H9 (cell line): ENCODE measurements around the gene TNRC18. TPM values are rescaled to one million over a fixed set of nuclear protein-coding genes. Genes with fewer than 3 reads are reported as not detected.

Source experiments
- DNase-seq: peaks from one replicate; pipeline ENCODE4 v3.0.0-alpha.2; 2017
- H2AFZ ChIP-seq: one replicate; pipeline ENCODE4 v1.6.1; 2013; ENCODE audit warnings: mild to moderate bottlenecking, low read length, control low read depth, moderate library complexity
- H2AK5ac ChIP-seq: 2 replicates; pipeline ENCODE4 v1.6.1; 2013; ENCODE audit warnings: low read length, control low read depth, mixed read lengths; ENCODE audit not compliant: insufficient read length
- H2BK120ac ChIP-seq: one replicate; pipeline ENCODE4 v1.6.1; 2013; ENCODE audit warnings: low read depth, mild to moderate bottlenecking, low read length, control low read depth, inconsistent platforms; ENCODE audit not compliant: poor library complexity, severe bottlenecking
- H2BK12ac ChIP-seq: 2 replicates; pipeline ENCODE4 v1.6.1; 2013; ENCODE audit warnings: low read length, control low read depth, mixed read lengths, low read depth; ENCODE audit not compliant: insufficient read length
- H2BK15ac ChIP-seq: 2 replicates; pipeline ENCODE4 v1.6.1; 2013; ENCODE audit warnings: low read depth, low read length, control low read depth
- H2BK20ac ChIP-seq: one replicate; pipeline ENCODE4 v1.6.1; 2013; ENCODE audit warnings: low read depth, mild to moderate bottlenecking, low read length, control low read depth, inconsistent platforms; ENCODE audit not compliant: poor library complexity, severe bottlenecking
- H2BK5ac ChIP-seq: 2 replicates; pipeline ENCODE4 v1.6.1; 2013; ENCODE audit warnings: low read length, control low read depth, mixed read lengths; ENCODE audit not compliant: insufficient read length
- H3K14ac ChIP-seq: 2 replicates; pipeline ENCODE4 v1.6.1; 2013; ENCODE audit warnings: low read length, control low read depth; ENCODE audit not compliant: insufficient read depth
- H3K18ac ChIP-seq: 2 replicates; pipeline ENCODE4 v1.6.1; 2013; ENCODE audit warnings: low read depth, mild to moderate bottlenecking, mixed read lengths, low read length, control low read depth; ENCODE audit not compliant: insufficient read length
- H3K23ac ChIP-seq: 2 replicates; pipeline ENCODE4 v1.6.1; 2013; ENCODE audit warnings: low read length, control low read depth, mixed read lengths, low read depth; ENCODE audit not compliant: insufficient read length
- H3K23me2 ChIP-seq: 2 replicates; pipeline ENCODE4 v1.6.1; 2013; ENCODE audit warnings: low read depth, mild to moderate bottlenecking, mixed read lengths, low read length, control low read depth; ENCODE audit not compliant: insufficient read length, poor library complexity, severe bottlenecking
- H3K27ac ChIP-seq: 2 replicates; pipeline ENCODE4 v1.5.1; 2013; ENCODE audit warnings: low read length, control low read depth, mixed read lengths, low read depth; ENCODE audit not compliant: insufficient read length
- H3K27me3 ChIP-seq: 2 replicates; pipeline ENCODE4 v1.6.1; 2013; ENCODE audit warnings: low read length, control low read depth, inconsistent platforms; ENCODE audit not compliant: insufficient read depth
- H3K4ac ChIP-seq: 2 replicates; pipeline ENCODE4 v1.6.1; 2013; ENCODE audit warnings: low read depth, mild to moderate bottlenecking, control low read depth, inconsistent platforms, low read length, moderate library complexity
- H3K4me1 ChIP-seq: 2 replicates; pipeline ENCODE4 v1.6.1; 2013; ENCODE audit warnings: low read length, control low read depth, inconsistent platforms; ENCODE audit not compliant: insufficient read depth
- H3K4me2 ChIP-seq: 2 replicates; pipeline ENCODE4 v1.6.1; 2013; ENCODE audit warnings: low read length, control low read depth, mixed read lengths; ENCODE audit not compliant: insufficient read length, insufficient read depth
- H3K56ac ChIP-seq: 2 replicates; pipeline ENCODE4 v1.6.1; 2013; ENCODE audit warnings: low read depth, mild to moderate bottlenecking, mixed read lengths, low read length, control low read depth; ENCODE audit not compliant: insufficient read length
- H3K79me1 ChIP-seq: 2 replicates; pipeline ENCODE4 v1.6.1; 2013; ENCODE audit warnings: low read depth, mild to moderate bottlenecking, moderate library complexity, low read length, control low read depth, inconsistent platforms; ENCODE audit not compliant: insufficient read depth, poor library complexity, severe bottlenecking
- H3K79me2 ChIP-seq: 2 replicates; pipeline ENCODE4 v1.6.1; 2013; ENCODE audit warnings: low read length, control low read depth, inconsistent platforms; ENCODE audit not compliant: insufficient read depth
- H3K9ac ChIP-seq: 2 replicates; pipeline ENCODE4 v1.6.1; 2013; ENCODE audit warnings: low read length, control low read depth, mixed read lengths; ENCODE audit not compliant: insufficient read length; ENCODE audit errors: extremely low read depth
- H3K9me3 ChIP-seq: one replicate; pipeline ENCODE4 v1.6.1; 2013; ENCODE audit warnings: low read depth, low read length, inconsistent platforms; ENCODE audit not compliant: control insufficient read depth
- H3T11ph ChIP-seq: one replicate; pipeline ENCODE4 v1.6.1; 2013; ENCODE audit warnings: mild to moderate bottlenecking, low read length, control low read depth, inconsistent platforms
- H4K20me1 ChIP-seq: one replicate; pipeline ENCODE4 v1.6.1; 2013; ENCODE audit not compliant: control insufficient read depth, insufficient read length, insufficient read depth
- H4K5ac ChIP-seq: 2 replicates; pipeline ENCODE4 v1.6.1; 2013; ENCODE audit warnings: low read depth, mild to moderate bottlenecking, mixed read lengths, low read length, control low read depth; ENCODE audit not compliant: insufficient read length
- H4K8ac ChIP-seq: replicated peaks from 2 replicates; pipeline ENCODE4 v1.6.1; 2013; ENCODE audit warnings: low read length, control low read depth, mixed read lengths, low read depth; ENCODE audit not compliant: insufficient read length
- H4K91ac ChIP-seq: 2 replicates; pipeline ENCODE4 v1.6.1; 2013; ENCODE audit warnings: low read depth, mild to moderate bottlenecking, moderate library complexity, mixed read lengths, low read length, control low read depth; ENCODE audit not compliant: insufficient read length
- H3K27ac Mint-ChIP-seq, 3 experiments: 2 replicates in 2 of 3; 3 replicates in 1 of 3; pipeline ENCODE4 v1.8.0; 2020 to 2021; ENCODE audit warnings: mixed read lengths in 3 of 3, mild to moderate bottlenecking in 1 of 3, moderate library complexity in 1 of 3
- H3K27me3 Mint-ChIP-seq: 2 replicates; pipeline ENCODE4 v1.8.0; 2021; ENCODE audit warnings: low read depth, mild to moderate bottlenecking, moderate library complexity, mixed read lengths
- H3K36me3 Mint-ChIP-seq, 3 experiments: 2 replicates in 2 of 3; 3 replicates in 1 of 3; pipeline ENCODE4 v1.8.0; 2020 to 2021; ENCODE audit warnings: low read depth in 3 of 3, mixed read lengths in 3 of 3; ENCODE audit not compliant: insufficient read depth in 1 of 3
- H3K4me1 Mint-ChIP-seq, 2 experiments: 2 replicates each; pipeline ENCODE4 v1.8.0; 2020; ENCODE audit warnings: mixed read lengths in 2 of 2
- H3K4me3 Mint-ChIP-seq, 2 experiments: 2 replicates in 1 of 2; 3 replicates in 1 of 2; pipeline ENCODE4 v1.8.0; 2020 to 2021; ENCODE audit warnings: mild to moderate bottlenecking in 2 of 2, mixed read lengths in 2 of 2, moderate library complexity in 1 of 2
- H3K9me3 Mint-ChIP-seq, 2 experiments: 2 replicates in 1 of 2; 3 replicates in 1 of 2; pipeline ENCODE4 v1.8.0; 2020; ENCODE audit warnings: mild to moderate bottlenecking in 2 of 2, mixed read lengths in 2 of 2, moderate library complexity in 1 of 2
- WGBS: extraction: QIAGEN DNeasy Blood & Tissue Kit; methylation state at CpG from one replicate; pipeline ENCODE4 v1.1.7; 2013; ENCODE audit warnings: missing lambda C conversion rate, low lambda C conversion rate, mixed read lengths; ENCODE audit not compliant: insufficient read length; ENCODE audit errors: extremely low coverage; 5-methylcytosine and 5-hydroxymethylcytosine counted together
- total RNA-seq: library from RNA; stranded (reverse); gene quantifications from 2 replicates; pipeline ENCODE4 v1.2.1, GENCODE V29; 2021
- TF ChIP-seq, protein P1 (sequence below): fragments of 200-600 bp; sonication (generic); conservative IDR thresholded peaks from 3 replicates; pipeline ENCODE4 v1.8.0; 2021; ENCODE audit warnings: antibody characterized with exemption, mild to moderate bottlenecking

TNRC18 gene
- total RNA-seq, 1 experiment from 2014 or later = 21.2 TPM

DNA sequence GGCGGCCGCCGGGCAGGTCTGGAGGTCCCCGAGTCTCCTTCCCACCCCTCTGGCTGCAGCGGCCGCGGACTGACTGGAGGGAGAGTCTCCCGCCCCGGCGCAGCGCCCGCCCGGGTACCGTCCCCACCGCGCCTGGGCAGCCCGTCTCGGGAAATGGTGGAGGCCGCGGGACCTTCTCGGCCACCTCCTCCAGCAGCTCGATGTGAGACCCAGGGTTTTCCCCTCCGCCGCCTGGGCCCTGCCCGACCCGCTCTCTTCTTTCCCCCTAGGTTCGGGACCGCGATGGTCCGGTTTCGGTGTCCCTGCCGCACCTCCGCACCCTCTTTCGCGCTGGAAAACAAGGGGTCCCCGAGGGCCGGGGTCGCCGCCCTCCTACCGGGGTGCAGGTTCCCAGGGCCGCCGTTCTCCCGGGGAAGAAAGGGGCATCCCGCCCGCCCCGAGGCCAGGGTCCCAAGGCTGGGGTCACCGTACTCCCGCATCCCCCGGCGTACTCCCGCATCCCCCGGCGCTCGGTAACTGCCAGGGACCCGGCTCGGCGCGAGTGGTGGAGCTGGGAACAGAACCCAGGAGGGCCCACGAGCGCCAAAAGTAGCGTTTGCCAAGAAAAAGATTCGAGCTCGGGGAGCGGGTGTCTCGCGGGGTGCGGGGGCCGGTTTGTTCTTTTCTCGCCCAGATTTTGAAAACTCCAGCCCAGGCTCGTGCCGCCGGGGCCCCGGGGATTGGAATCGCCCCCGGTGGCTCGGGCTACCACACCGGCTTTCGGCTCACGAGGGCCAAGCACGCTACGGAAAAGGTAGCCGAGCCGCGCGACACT, 3.4 kb downstream of the TNRC18 start:
- Mint-ChIP-seq H3K4me1 (peaks cover 21 to 47% of the 10 kb centered on the region in 2 experiments), H3K9me3 (no peaks in the 10 kb centered on the region; a peak in 2 of 5 replicates), H3K27ac (no peak overlapping the region), H3K4me3 (peak overlapping the region; percentile 39 to 62), H3K36me3 (no peaks in the 10 kb centered on the region), H3K27me3 (peaks cover 83% of the 10 kb centered on the region)
- H2BK120ac ChIP-seq = no peak overlapping the region
- no peaks in the 10 kb centered on the region for H3K9me3 ChIP-seq
- no peak overlapping the region; the same call in 1 of the 2 replicates for H3K4ac ChIP-seq
- H3K14ac ChIP-seq = peak overlapping the region; percentile 70
- no peaks in the 10 kb centered on the region for H4K20me1 ChIP-seq
- H2BK20ac ChIP-seq = no peak overlapping the region
- no peaks in the 10 kb centered on the region for H3K4me1 ChIP-seq
- H3K27ac ChIP-seq = no peak overlapping the region
- H3K27me3 ChIP-seq = peaks cover 63% of the 10 kb centered on the region
- H2AK5ac ChIP-seq = no peak overlapping the region
- no peak overlapping the region for H2AFZ ChIP-seq
- no peak overlapping the region for H2BK12ac ChIP-seq
- WGBS = no CpG with 5 or more reads among the region's 85 CpGs
- H2BK15ac ChIP-seq = no peak overlapping the region
- no peak overlapping the region for H3K23ac ChIP-seq
- no peak overlapping the region for H3T11ph ChIP-seq
- peak overlapping the region; percentile 59 for H3K4me2 ChIP-seq
- H2BK5ac ChIP-seq = no peak overlapping the region
- H3K18ac ChIP-seq = no peak overlapping the region
- H3K79me1 ChIP-seq = no peaks in the 10 kb centered on the region
- H3K23me2 ChIP-seq = peaks cover 17% of the 10 kb centered on the region
- TF ChIP-seq, protein P1, sequence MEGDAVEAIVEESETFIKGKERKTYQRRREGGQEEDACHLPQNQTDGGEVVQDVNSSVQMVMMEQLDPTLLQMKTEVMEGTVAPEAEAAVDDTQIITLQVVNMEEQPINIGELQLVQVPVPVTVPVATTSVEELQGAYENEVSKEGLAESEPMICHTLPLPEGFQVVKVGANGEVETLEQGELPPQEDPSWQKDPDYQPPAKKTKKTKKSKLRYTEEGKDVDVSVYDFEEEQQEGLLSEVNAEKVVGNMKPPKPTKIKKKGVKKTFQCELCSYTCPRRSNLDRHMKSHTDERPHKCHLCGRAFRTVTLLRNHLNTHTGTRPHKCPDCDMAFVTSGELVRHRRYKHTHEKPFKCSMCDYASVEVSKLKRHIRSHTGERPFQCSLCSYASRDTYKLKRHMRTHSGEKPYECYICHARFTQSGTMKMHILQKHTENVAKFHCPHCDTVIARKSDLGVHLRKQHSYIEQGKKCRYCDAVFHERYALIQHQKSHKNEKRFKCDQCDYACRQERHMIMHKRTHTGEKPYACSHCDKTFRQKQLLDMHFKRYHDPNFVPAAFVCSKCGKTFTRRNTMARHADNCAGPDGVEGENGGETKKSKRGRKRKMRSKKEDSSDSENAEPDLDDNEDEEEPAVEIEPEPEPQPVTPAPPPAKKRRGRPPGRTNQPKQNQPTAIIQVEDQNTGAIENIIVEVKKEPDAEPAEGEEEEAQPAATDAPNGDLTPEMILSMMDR = no peak
- DNase-seq = no peak
- no peak overlapping the region for H3K9ac ChIP-seq
- peak overlapping the region; percentile 78 for H4K91ac ChIP-seq
- no peak overlapping the region for H3K56ac ChIP-seq
- no peak overlapping the region for H4K5ac ChIP-seq
- no peak overlapping the region for H4K8ac ChIP-seq
- H3K79me2 ChIP-seq = no peaks in the 10 kb centered on the region
